ENCODE measurements around the gene CCR5AS.

Gene CCR5AS

DNA sequence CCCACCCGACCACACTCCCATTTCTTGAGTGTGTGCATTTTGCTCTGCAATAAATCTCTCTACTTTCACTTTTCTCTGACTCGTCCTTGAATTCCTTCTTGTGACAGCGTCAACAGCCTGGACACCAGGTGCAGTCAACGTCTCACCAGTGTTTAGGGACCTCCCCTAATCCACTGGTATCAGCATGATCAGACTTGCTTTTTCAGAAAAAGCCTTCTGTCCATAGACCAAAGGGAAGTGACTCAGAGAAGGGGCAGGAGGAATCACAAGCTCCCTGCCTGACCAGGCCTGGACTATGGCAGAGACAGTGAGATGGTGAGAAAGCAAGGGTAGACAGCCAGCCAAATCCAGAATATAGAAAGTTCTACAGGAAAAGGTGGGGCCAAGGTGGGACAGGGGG lies 20.7 kb downstream of the CCR5AS start:
- H3K36me3 ChIP-seq (ENCODE audit: insufficient read depth, low read length) = no peaks in the 10 kb centered on the region
- H3K27me3 Mint-ChIP-seq = no peaks in the 10 kb centered on the region
- ChIA-PET CTCF (ENCODE audit: partially characterized antibody) (interaction anchor here (1.0 to 1.8 kb wide), 3 partner anchors 8 to 16 kb away, joined by 3 to 4 read pairs (median 4); partner anchors contain the start of gene CCR5), POLR2A (ENCODE audit: partially characterized antibody) (no interaction called here)
- DNase-seq = no peak
- intact Hi-C loops (cut with micrococcal nuclease) = no loop called here
- no peaks in the 10 kb centered on the region for H3K9me3 ChIP-seq (ENCODE audit: control insufficient read depth in 1 of 2, low read length in 2 of 2)
- H3K27ac ChIP-seq (ENCODE audit: low read depth, low read length) = no peak overlapping the region
- H3K9me3 Mint-ChIP-seq = peaks cover 0 to 3% (median 0%) of the 10 kb centered on the region in 8 donors
- H3K27ac Mint-ChIP-seq = peak overlapping the region in 1 of 7 donors; percentile 78
- H3K4me1 Mint-ChIP-seq = peaks cover 9 to 21% (median 12%) of the 10 kb centered on the region in 4 donors
- H3K4me1 ChIP-seq (ENCODE audit: insufficient read depth, low read length) = peaks cover 11% of the 10 kb centered on the region
- H3K36me3 Mint-ChIP-seq = peaks cover 0 to 3% of the 10 kb centered on the region in 2 donors
- no peaks in the 10 kb centered on the region for H3K27me3 ChIP-seq (ENCODE audit: insufficient read depth, low read length)
- no peak overlapping the region for H3K4me3 Mint-ChIP-seq
- no peak overlapping the region for H3K4me3 ChIP-seq (ENCODE audit: low read length in 2 of 2)

DNA sequence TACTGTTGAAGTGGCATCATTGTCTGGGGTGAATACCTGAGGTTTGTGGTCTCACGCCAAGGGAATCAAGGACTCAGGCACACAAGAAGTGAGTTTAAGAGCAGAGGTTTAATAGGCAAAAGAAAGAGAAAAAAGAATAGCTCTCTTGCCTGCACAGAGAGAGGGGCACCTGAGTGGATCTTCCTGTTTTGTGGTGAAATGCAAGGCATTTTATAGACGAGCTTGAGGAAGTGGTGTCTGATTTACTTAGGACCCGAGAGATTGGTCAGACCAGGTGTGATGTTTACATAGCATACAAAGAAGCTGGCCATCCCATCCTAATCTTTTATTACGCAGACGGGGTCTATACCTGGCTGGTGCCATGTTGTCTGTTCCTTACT lies 22.9 kb downstream of the CCR5AS start:
- H3K4me3 Mint-ChIP-seq = no peak overlapping the region
- H3K4me1 ChIP-seq (ENCODE audit: insufficient read depth, low read length) = peaks cover 21% of the 10 kb centered on the region
- H3K9me3 ChIP-seq (ENCODE audit: control insufficient read depth in 1 of 2, low read length in 2 of 2) = no peaks in the 10 kb centered on the region
- peaks cover 20 to 35% (median 24%) of the 10 kb centered on the region in 4 donors for H3K4me1 Mint-ChIP-seq
- H3K27me3 Mint-ChIP-seq = no peaks in the 10 kb centered on the region
- peaks cover 0 to 3% of the 10 kb centered on the region in 2 donors for H3K36me3 Mint-ChIP-seq
- intact Hi-C loops (cut with micrococcal nuclease) = no loop called here
- no peaks in the 10 kb centered on the region for H3K27me3 ChIP-seq (ENCODE audit: insufficient read depth, low read length)
- DNase-seq = no peak
- no peak overlapping the region for H3K27ac ChIP-seq (ENCODE audit: low read depth, low read length)
- POLR2A ChIA-PET (ENCODE audit: partially characterized antibody) = interaction anchor here (2.0 kb wide), 1 partner anchor 13 kb away, joined by 12 read pairs; the partner anchor contains the start of gene CCR5
- H3K4me3 ChIP-seq (ENCODE audit: low read length in 2 of 2) = no peak overlapping the region
- no peak overlapping the region for H3K27ac Mint-ChIP-seq
- no peaks in the 10 kb centered on the region for H3K36me3 ChIP-seq (ENCODE audit: insufficient read depth, low read length)
- peaks cover 0 to 3% (median 0%) of the 10 kb centered on the region in 8 donors for H3K9me3 Mint-ChIP-seq
- CTCF ChIA-PET (ENCODE audit: partially characterized antibody) = interaction anchor here (1.4 to 3.2 kb wide), 4 partner anchors 12 to 305 kb away, joined by 3 to 14 read pairs (median 12); partner anchors contain the start of gene CCR5

DNA sequence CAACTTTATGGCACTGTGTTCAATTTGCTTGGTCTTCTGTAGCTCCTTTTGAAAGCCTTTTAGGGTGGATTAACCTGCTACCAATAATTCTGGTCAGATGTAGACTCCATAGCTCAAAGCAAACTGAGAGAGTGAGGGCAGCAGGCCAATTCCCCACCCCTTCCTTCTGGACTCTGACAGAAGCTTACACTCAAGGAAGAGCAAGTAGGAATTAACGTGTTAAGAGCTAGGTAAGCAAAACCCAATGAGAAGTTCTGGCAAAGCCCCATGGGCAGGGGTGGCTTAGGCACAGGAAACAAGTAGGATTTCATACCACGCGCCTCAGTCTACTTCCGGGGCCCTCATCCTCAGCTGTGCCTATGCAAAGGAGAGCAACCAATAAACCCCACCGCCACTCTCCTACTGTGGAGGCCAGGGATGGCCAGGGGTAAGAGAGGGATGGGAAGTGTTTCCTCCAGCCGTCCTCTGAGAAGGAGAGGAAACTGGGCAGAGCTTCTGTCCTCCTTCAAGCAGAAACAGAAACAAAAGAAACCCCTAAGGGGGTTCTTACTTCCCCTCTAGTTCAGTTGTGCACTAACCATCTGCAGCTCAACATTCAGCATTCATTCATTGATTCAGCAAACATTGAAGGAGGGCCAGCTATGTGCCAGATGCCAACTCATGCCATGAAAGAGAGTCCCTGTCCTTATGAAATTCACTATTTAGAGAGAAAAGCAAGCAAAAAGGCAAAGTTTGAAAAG lies 23.5 kb downstream of the CCR5AS start:
- Histone ChIP-seq H3K9me3 (ENCODE audit: control insufficient read depth in 1 of 2, low read length in 2 of 2) (no peaks in the 10 kb centered on the region), H3K27me3 (ENCODE audit: insufficient read depth, low read length) (no peaks in the 10 kb centered on the region), H3K4me1 (ENCODE audit: insufficient read depth, low read length) (peaks cover 21% of the 10 kb centered on the region), H3K36me3 (ENCODE audit: insufficient read depth, low read length) (no peaks in the 10 kb centered on the region), H3K27ac (ENCODE audit: low read depth, low read length) (no peak overlapping the region), H3K4me3 (ENCODE audit: low read length in 2 of 2) (no peak overlapping the region)
- H3K4me1 Mint-ChIP-seq = peaks cover 20 to 37% (median 26%) of the 10 kb centered on the region in 4 donors
- H3K9me3 Mint-ChIP-seq = peaks cover 0 to 3% (median 0%) of the 10 kb centered on the region in 8 donors
- H3K36me3 Mint-ChIP-seq = peaks cover 0 to 3% of the 10 kb centered on the region in 2 donors
- CTCF ChIA-PET (ENCODE audit: partially characterized antibody) = interaction anchor here (1.1 to 3.2 kb wide), 6 partner anchors 12 to 723 kb away, joined by 3 to 14 read pairs (median 8); partner anchors contain the start of gene CCR5
- no peak for DNase-seq
- H3K4me3 Mint-ChIP-seq = no peak overlapping the region
- no peaks in the 10 kb centered on the region for H3K27me3 Mint-ChIP-seq
- POLR2A ChIA-PET (ENCODE audit: partially characterized antibody) = interaction anchor here (1.1 to 2.0 kb wide), 2 partner anchors 12 to 15 kb away, joined by 3 to 12 read pairs; partner anchors contain the start of gene CCR5
- no peak overlapping the region for H3K27ac Mint-ChIP-seq
- intact Hi-C loops (cut with micrococcal nuclease) = no loop called here

DNA sequence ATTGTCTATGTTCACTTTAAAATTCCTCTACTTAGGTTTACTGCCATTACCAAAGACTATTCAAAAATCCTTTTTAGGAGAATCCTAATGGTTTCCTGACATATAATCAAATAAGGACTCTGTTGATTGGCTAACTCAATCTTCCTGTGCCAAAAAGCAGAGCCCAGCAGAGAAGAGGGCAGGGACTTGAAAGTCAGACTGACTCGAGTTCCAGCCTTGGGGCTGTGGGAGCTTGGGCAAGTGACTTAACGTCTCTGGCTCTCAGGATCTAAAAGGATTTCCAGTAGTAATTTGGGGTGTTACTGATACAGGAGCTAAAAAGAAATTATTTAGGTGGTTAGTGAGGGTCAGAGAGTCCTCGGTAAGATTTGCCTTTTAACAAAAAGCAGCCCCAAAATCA lies 25.2 kb downstream of the CCR5AS start:
- no peaks in the 10 kb centered on the region for H3K27me3 ChIP-seq (ENCODE audit: insufficient read depth, low read length)
- no peak for DNase-seq
- ChIA-PET CTCF (ENCODE audit: partially characterized antibody) (interaction anchor here (0.8 to 2.0 kb wide), 2 partner anchors 9 to 13 kb away, joined by 3 to 15 read pairs; no protein-coding TSS in a partner anchor), POLR2A (ENCODE audit: partially characterized antibody) (no interaction called here)
- H3K4me3 ChIP-seq (ENCODE audit: low read length in 2 of 2) = no peak overlapping the region
- H3K36me3 Mint-ChIP-seq = peaks cover 0 to 3% of the 10 kb centered on the region in 2 donors
- H3K4me1 ChIP-seq (ENCODE audit: insufficient read depth, low read length) = peaks cover 23% of the 10 kb centered on the region
- no peak overlapping the region for H3K4me3 Mint-ChIP-seq
- intact Hi-C loops (cut with micrococcal nuclease) = no loop called here
- no peak overlapping the region for H3K27ac Mint-ChIP-seq
- H3K27me3 Mint-ChIP-seq = no peaks in the 10 kb centered on the region
- H3K9me3 ChIP-seq (ENCODE audit: control insufficient read depth in 1 of 2, low read length in 2 of 2) = no peaks in the 10 kb centered on the region
- H3K9me3 Mint-ChIP-seq = peaks cover 0 to under 1% (median 0%) of the 10 kb centered on the region in 8 donors
- peaks cover 24 to 49% (median 33%) of the 10 kb centered on the region in 4 donors for H3K4me1 Mint-ChIP-seq
- no peak overlapping the region for H3K27ac ChIP-seq (ENCODE audit: low read depth, low read length)
- H3K36me3 ChIP-seq (ENCODE audit: insufficient read depth, low read length) = no peaks in the 10 kb centered on the region

DNA sequence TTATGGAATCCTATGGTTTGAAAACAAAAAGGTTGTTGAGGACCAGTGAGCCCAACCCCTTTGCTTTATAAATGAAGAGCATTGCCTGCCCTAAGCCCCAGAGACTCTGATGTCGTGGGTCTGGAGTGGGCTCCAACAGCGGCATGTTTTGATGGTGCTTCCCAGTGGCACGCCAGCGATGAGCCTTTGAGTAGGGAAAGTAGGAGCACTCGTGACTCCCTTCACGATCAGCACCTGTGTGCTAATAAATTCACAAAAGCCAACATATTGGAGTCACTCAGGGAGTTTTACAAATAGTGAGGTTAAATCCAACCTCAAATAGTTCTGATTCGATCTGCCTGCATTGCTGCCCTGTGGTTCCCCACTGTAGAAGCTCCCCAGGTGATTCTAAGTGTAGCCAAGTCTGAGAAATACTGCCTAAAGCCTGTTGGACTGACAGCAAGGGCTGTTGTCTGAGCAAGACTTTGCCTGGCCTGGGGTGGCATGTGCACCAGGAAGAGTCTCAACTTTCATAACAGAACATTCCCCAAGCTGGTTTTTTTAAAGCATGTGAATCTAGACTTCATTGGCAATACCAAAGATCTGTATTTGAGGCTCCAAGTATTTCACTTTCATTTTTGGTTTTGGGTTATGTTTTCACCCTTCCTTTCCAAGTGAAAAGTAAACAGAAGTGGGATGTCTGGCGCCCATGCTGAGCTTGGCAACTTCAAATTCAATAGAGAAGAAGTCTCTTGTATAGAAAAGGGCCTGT lies 26.2 kb downstream of the CCR5AS start:
- ChIA-PET CTCF (ENCODE audit: partially characterized antibody) (interaction anchor here (1.6 to 2.0 kb wide), 2 partner anchors 12 to 104 kb away, joined by 4 to 15 read pairs; no protein-coding TSS in a partner anchor), POLR2A (ENCODE audit: partially characterized antibody) (interaction anchor here (0.7 kb wide), 1 partner anchor 12 kb away, joined by 3 read pairs; no protein-coding TSS in a partner anchor)
- H3K9me3 ChIP-seq (ENCODE audit: control insufficient read depth in 1 of 2, low read length in 2 of 2) = no peaks in the 10 kb centered on the region
- H3K27me3 ChIP-seq (ENCODE audit: insufficient read depth, low read length) = no peaks in the 10 kb centered on the region
- intact Hi-C loops (cut with micrococcal nuclease) = no loop called here
- no peak overlapping the region for H3K4me3 ChIP-seq (ENCODE audit: low read length in 2 of 2)
- H3K4me1 ChIP-seq (ENCODE audit: insufficient read depth, low read length) = peaks cover 33% of the 10 kb centered on the region
- Mint-ChIP-seq H3K4me3 (peak overlapping the region in 7 of 8 donors; percentile 37 to 78 (median 59)), H3K36me3 (no peaks in the 10 kb centered on the region), H3K4me1 (peaks cover 24 to 59% (median 41%) of the 10 kb centered on the region in 4 donors), H3K27me3 (no peaks in the 10 kb centered on the region), H3K27ac (peak overlapping the region; percentile 24 to 84 (median 67)), H3K9me3 (no peaks in the 10 kb centered on the region)
- no peaks in the 10 kb centered on the region for H3K36me3 ChIP-seq (ENCODE audit: insufficient read depth, low read length)
- no peak overlapping the region for H3K27ac ChIP-seq (ENCODE audit: low read depth, low read length)
- DNase-seq = no peak

DNA sequence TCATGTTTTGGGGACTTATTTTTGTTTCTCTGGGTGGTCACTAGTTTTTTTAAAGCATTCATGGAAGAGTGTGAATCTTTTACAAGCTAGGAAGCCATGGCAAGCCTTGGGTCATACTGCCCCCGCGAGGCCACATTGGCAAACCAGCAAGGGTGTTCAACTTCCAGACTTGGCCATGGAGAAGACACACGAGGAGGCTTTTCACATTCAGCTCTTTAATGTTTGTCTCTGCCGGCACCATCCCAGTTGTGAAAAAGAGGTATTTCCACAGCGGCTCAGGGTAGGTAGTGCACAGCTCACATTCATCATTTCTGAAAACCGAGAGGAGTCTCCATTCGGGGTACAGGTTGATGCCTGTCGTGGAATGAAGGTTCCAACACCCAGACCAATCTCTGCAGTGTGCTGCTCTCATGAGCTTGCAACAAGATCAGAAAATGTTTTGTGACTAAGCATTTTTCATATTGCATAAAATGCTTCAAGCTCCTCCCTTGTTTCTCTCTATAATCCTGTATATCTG lies 28.4 kb downstream of the CCR5AS start:
- ChIA-PET CTCF (ENCODE audit: partially characterized antibody) (interaction anchor here (0.7 to 13.1 kb wide), 28 partner anchors 8 to 442 kb away, joined by 3 to 267 read pairs (median 4); partner anchors contain the start of genes CCR5, CCR5AS and CCRL2), POLR2A (ENCODE audit: partially characterized antibody) (interaction anchor here (0.9 to 2.2 kb wide), 4 partner anchors 9 to 102 kb away, joined by 3 to 10 read pairs (median 4); no protein-coding TSS in a partner anchor)
- Histone ChIP-seq H3K9me3 (ENCODE audit: control insufficient read depth in 1 of 2, low read length in 2 of 2) (no peaks in the 10 kb centered on the region), H3K36me3 (ENCODE audit: insufficient read depth, low read length) (no peaks in the 10 kb centered on the region), H3K27ac (ENCODE audit: low read depth, low read length) (no peak overlapping the region), H3K4me3 (ENCODE audit: low read length in 2 of 2) (no peak overlapping the region), H3K4me1 (ENCODE audit: insufficient read depth, low read length) (peaks cover 52% of the 10 kb centered on the region), H3K27me3 (ENCODE audit: insufficient read depth, low read length) (no peaks in the 10 kb centered on the region)
- Mint-ChIP-seq H3K36me3 (peaks cover 0 to 5% of the 10 kb centered on the region in 2 donors), H3K4me1 (peaks cover 36 to 74% (median 53%) of the 10 kb centered on the region in 4 donors), H3K27ac (peak overlapping the region in 4 of 7 donors; percentile 17 to 55 (median 34)), H3K9me3 (peaks cover 0 to 2% (median 0%) of the 10 kb centered on the region in 8 donors), H3K4me3 (peak overlapping the region in 1 of 8 donors; percentile 9), H3K27me3 (no peaks in the 10 kb centered on the region)
- peak; percentile 49 to 55 (median 49) for DNase-seq
- intact Hi-C loops (cut with micrococcal nuclease) = loop anchor here (2.0 to 10.0 kb wide), 3 partner anchors 300 to 614 kb away; no protein-coding TSS in a partner anchor
